ENCODE results near the gene ASMT. TPM values are rescaled to one million over a fixed set of nuclear protein-coding genes. Genes with fewer than 3 reads are reported as not detected.
"Not testable (repeated sequence)": the region's sequence is repeated elsewhere in the genome, so short reads cannot be mapped to it uniquely, and the experiment has no call there.

ASMT gene, protein sequence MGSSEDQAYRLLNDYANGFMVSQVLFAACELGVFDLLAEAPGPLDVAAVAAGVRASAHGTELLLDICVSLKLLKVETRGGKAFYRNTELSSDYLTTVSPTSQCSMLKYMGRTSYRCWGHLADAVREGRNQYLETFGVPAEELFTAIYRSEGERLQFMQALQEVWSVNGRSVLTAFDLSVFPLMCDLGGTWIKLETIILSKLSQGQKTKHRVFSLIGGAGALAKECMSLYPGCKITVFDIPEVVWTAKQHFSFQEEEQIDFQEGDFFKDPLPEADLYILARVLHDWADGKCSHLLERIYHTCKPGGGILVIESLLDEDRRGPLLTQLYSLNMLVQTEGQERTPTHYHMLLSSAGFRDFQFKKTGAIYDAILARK
- total RNA-seq (under 1 TPM in 1 of 5 donors, not detected in 4; 0.98 TPM), total RNA-seq (0 to 0.53 (median 0.14) reads per million in 29 experiments)
- total RNA-seq (2013), result 0.11 TPM

- WGBS (ENCODE audit: insufficient coverage), result 80% methylated on average over 13 of the region's 17 CpGs
- CTCF ChIA-PET, result no interaction called here
- Mint-ChIP-seq H3K27ac (no peak within 1 kb of the TSS), H3K36me3 (no peaks in the 10 kb centered on the region), H3K4me3 (no peak within 1 kb of the TSS), H3K27me3 (no peaks in the 10 kb centered on the region), H3K4me1 (no peaks in the 10 kb centered on the region), H3K9me3 (no peaks in the 10 kb centered on the region)
- ATAC-seq (replicated peaks in 1 of 4), result no peak
- Histone ChIP-seq H3K27me3 (replicated peaks in 1 of 2; ENCODE audit: control insufficient read depth in 2 of 2, extremely low read depth in 1 of 2, insufficient read depth in 2 of 2, low read length in 1 of 2) (peaks cover 0 to 2% of the 10 kb centered on the region in 2 experiments), H3K9me3 (no peaks in the 10 kb centered on the region), H3K4me1 (ENCODE audit: control insufficient read depth in 1 of 2, extremely low read depth in 1 of 2, insufficient read depth in 2 of 2, low read length in 2 of 2) (no peaks in the 10 kb centered on the region), H3K4me3 (ENCODE audit: control insufficient read depth in 1 of 2, extremely low read depth in 1 of 2, low read length in 1 of 2) (no peak within 1 kb of the TSS), H3K36me3 (ENCODE audit: control insufficient read depth in 2 of 2, extremely low read depth in 1 of 2, insufficient read depth in 1 of 2, low read length in 1 of 2) (no peaks in the 10 kb centered on the region), H3K27ac (ENCODE audit: low read length) (no peak within 1 kb of the TSS)
- POLR2A ChIA-PET, result no interaction called here
- DNase-seq, result no peak
These were observed at the start of gene ASMT for GRCh38 chrX:1614927-1615326. Gene ASMT (plus strand): TSS chrX:1615059. CDS start chrX:1615200, 141 bp downstream.

DNA sequence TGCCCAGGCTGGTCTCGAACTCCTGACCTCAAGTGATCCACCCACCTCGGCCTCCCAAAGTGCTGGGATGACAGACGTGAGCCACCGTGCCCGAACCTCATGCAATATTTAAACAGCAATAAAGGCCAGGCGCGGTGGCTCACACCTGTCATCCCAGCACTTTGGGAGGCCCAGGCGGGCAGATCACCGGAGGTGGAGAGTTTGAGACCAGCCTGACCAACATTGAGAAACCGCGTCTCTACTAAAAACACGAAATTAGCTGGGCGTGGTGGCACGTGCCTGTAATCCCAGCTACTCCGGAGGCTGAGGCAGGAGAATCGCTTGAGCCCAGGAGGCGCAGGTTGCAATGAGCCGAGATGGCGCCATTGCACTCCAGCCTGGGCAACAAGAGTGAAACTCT, 40.7 kb upstream of the ASMT start:
- H3K4me1 ChIP-seq (ENCODE audit: control insufficient read depth in 1 of 2, extremely low read depth in 1 of 2, insufficient read depth in 2 of 2, low read length in 2 of 2), result peaks cover 33 to 63% of the 10 kb centered on the region in 2 experiments
- H3K9me3 ChIP-seq; H3K9me3 Mint-ChIP-seq; H3K27me3 Mint-ChIP-seq; ATAC-seq (replicated peaks in 1 of 4); POLR2A ChIA-PET; H3K27ac ChIP-seq (ENCODE audit: low read length); DNase-seq; H3K36me3 Mint-ChIP-seq; H3K36me3 ChIP-seq (ENCODE audit: control insufficient read depth in 2 of 2, extremely low read depth in 1 of 2, insufficient read depth in 1 of 2, low read length in 1 of 2); H3K4me3 ChIP-seq (ENCODE audit: control insufficient read depth in 1 of 2, extremely low read depth in 1 of 2, low read length in 1 of 2); H3K27ac Mint-ChIP-seq; H3K27me3 ChIP-seq (replicated peaks in 1 of 2; ENCODE audit: control insufficient read depth in 2 of 2, extremely low read depth in 1 of 2, insufficient read depth in 2 of 2, low read length in 1 of 2); H3K4me3 Mint-ChIP-seq; CTCF ChIA-PET: not testable (repeated sequence)
- peaks cover 19 to 29% (median 22%) of the 10 kb centered on the region in 3 donors for H3K4me1 Mint-ChIP-seq
- 94% methylated on average over 10 of the region's 19 CpGs for WGBS (ENCODE audit: insufficient coverage)

- no peaks in the 10 kb centered on the region for H3K9me3 ChIP-seq
- no peaks in the 10 kb centered on the region for H3K36me3 Mint-ChIP-seq
- no peaks in the 10 kb centered on the region for H3K27me3 Mint-ChIP-seq
- ChIA-PET POLR2A (no interaction called here), CTCF (no interaction called here)
- H3K4me3 ChIP-seq (ENCODE audit: control insufficient read depth in 1 of 2, extremely low read depth in 1 of 2, low read length in 1 of 2), result no peak overlapping the region
- H3K4me3 Mint-ChIP-seq, result no peak overlapping the region
- H3K4me1 Mint-ChIP-seq, result peaks cover 13 to 23% (median 13%) of the 10 kb centered on the region in 3 donors
- peak; percentile 72 to 84 (median 80) for ATAC-seq (replicated peaks in 1 of 4)
- H3K27ac ChIP-seq (ENCODE audit: low read length), result peak overlapping the region; percentile 67
- no peaks in the 10 kb centered on the region for H3K9me3 Mint-ChIP-seq
- peak in 1 of 35 experiments; percentile 65 for DNase-seq
- H3K27ac Mint-ChIP-seq, result no peak overlapping the region
- 63% methylated on average over 2 of the region's 6 CpGs for WGBS (ENCODE audit: insufficient coverage)
- H3K27me3 ChIP-seq (replicated peaks in 1 of 2; ENCODE audit: control insufficient read depth in 2 of 2, extremely low read depth in 1 of 2, insufficient read depth in 2 of 2, low read length in 1 of 2), result no peaks in the 10 kb centered on the region
- H3K36me3 ChIP-seq (ENCODE audit: control insufficient read depth in 2 of 2, extremely low read depth in 1 of 2, insufficient read depth in 1 of 2, low read length in 1 of 2), result no peaks in the 10 kb centered on the region
- H3K4me1 ChIP-seq (ENCODE audit: control insufficient read depth in 1 of 2, extremely low read depth in 1 of 2, insufficient read depth in 2 of 2, low read length in 2 of 2), result peaks cover 30 to 46% of the 10 kb centered on the region in 2 experiments
These were observed 38.5 kb upstream of the ASMT start for GRCh38 chrX:1576201-1576992.

- Mint-ChIP-seq H3K4me3 (no peak overlapping the region), H3K36me3 (no peaks in the 10 kb centered on the region), H3K27me3 (no peaks in the 10 kb centered on the region), H3K4me1 (peaks cover 11 to 20% (median 16%) of the 10 kb centered on the region in 3 donors), H3K9me3 (no peaks in the 10 kb centered on the region), H3K27ac (no peak overlapping the region)
- Histone ChIP-seq H3K4me1 (ENCODE audit: control insufficient read depth in 1 of 2, extremely low read depth in 1 of 2, insufficient read depth in 2 of 2, low read length in 2 of 2) (peaks cover 30 to 49% of the 10 kb centered on the region in 2 experiments), H3K27me3 (replicated peaks in 1 of 2; ENCODE audit: control insufficient read depth in 2 of 2, extremely low read depth in 1 of 2, insufficient read depth in 2 of 2, low read length in 1 of 2) (no peaks in the 10 kb centered on the region), H3K4me3 (ENCODE audit: control insufficient read depth in 1 of 2, extremely low read depth in 1 of 2, low read length in 1 of 2) (no peak overlapping the region), H3K27ac (ENCODE audit: low read length) (peak overlapping the region; percentile 67), H3K9me3 (no peaks in the 10 kb centered on the region), H3K36me3 (ENCODE audit: control insufficient read depth in 2 of 2, extremely low read depth in 1 of 2, insufficient read depth in 1 of 2, low read length in 1 of 2) (no peaks in the 10 kb centered on the region)
- ATAC-seq (replicated peaks in 1 of 4), result no peak
- WGBS (ENCODE audit: insufficient coverage), result 100% methylated on average over 1 of the region's 2 CpGs
- CTCF ChIA-PET, result no interaction called here
- POLR2A ChIA-PET, result no interaction called here
- DNase-seq, result no peak
These were observed 37.0 kb upstream of the ASMT start for GRCh38 chrX:1577845-1578244.

GRCh38 chrX:1578511-1579173, 36.2 kb upstream of the ASMT start:
- H3K27ac Mint-ChIP-seq, result no peak overlapping the region
- WGBS (ENCODE audit: insufficient coverage), result 94% methylated on average over 2 of the region's 6 CpGs
- POLR2A ChIA-PET, result no interaction called here

DNA sequence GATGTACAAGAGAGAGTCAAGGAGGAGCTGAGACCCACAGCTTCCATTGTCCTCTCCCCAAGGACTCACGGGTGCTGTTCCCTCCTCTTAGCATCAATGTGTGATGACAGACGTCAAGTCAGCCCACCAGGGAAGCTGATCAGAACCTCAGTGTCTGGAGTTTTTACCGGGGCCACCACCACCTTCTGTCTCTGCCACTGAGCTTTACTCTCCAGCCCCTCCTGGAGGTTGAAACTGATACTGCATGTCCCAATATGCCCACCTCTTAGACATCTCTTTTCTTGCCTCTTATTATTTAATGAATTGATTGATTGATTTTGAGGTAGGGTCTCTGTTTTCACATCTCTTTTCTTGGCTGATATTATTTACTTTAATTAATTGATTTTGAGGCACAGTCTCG, 33.7 kb upstream of the ASMT start:
- ChIA-PET POLR2A (no interaction called here), CTCF (no interaction called here)
- peak; percentile 14 to 61 (median 50) for ATAC-seq (replicated peaks in 1 of 4)
- 57% methylated on average over 1 of the region's 4 CpGs for WGBS (ENCODE audit: insufficient coverage)
- H3K4me3 ChIP-seq (ENCODE audit: control insufficient read depth in 1 of 2, extremely low read depth in 1 of 2, low read length in 1 of 2), result no peak overlapping the region
- peaks cover 24 to 47% of the 10 kb centered on the region in 2 experiments for H3K4me1 ChIP-seq (ENCODE audit: control insufficient read depth in 1 of 2, extremely low read depth in 1 of 2, insufficient read depth in 2 of 2, low read length in 2 of 2)
- no peaks in the 10 kb centered on the region for H3K36me3 Mint-ChIP-seq
- peak overlapping the region; percentile 34 to 65 for H3K27ac Mint-ChIP-seq
- H3K9me3 Mint-ChIP-seq, result no peaks in the 10 kb centered on the region
- H3K36me3 ChIP-seq (ENCODE audit: control insufficient read depth in 2 of 2, extremely low read depth in 1 of 2, insufficient read depth in 1 of 2, low read length in 1 of 2), result no peaks in the 10 kb centered on the region
- H3K27ac ChIP-seq (ENCODE audit: low read length), result no peak overlapping the region
- peaks cover 19 to 33% (median 26%) of the 10 kb centered on the region in 3 donors for H3K4me1 Mint-ChIP-seq
- no peaks in the 10 kb centered on the region for H3K27me3 ChIP-seq (replicated peaks in 1 of 2; ENCODE audit: control insufficient read depth in 2 of 2, extremely low read depth in 1 of 2, insufficient read depth in 2 of 2, low read length in 1 of 2)
- no peaks in the 10 kb centered on the region for H3K9me3 ChIP-seq
- DNase-seq, result peak in 34 of 35 experiments; percentile 35 to 86 (median 65)
- H3K4me3 Mint-ChIP-seq, result no peak overlapping the region
- no peaks in the 10 kb centered on the region for H3K27me3 Mint-ChIP-seq

More at GRCh38 chrX:1578511-1579173, 36.2 kb upstream of the ASMT start:
- Histone ChIP-seq H3K36me3 (ENCODE audit: control insufficient read depth in 2 of 2, extremely low read depth in 1 of 2, insufficient read depth in 1 of 2, low read length in 1 of 2) (no peaks in the 10 kb centered on the region), H3K4me3 (ENCODE audit: control insufficient read depth in 1 of 2, extremely low read depth in 1 of 2, low read length in 1 of 2) (no peak overlapping the region), H3K9me3 (no peaks in the 10 kb centered on the region), H3K27ac (ENCODE audit: low read length) (peak overlapping the region; percentile 67), H3K27me3 (replicated peaks in 1 of 2; ENCODE audit: control insufficient read depth in 2 of 2, extremely low read depth in 1 of 2, insufficient read depth in 2 of 2, low read length in 1 of 2) (no peaks in the 10 kb centered on the region), H3K4me1 (ENCODE audit: control insufficient read depth in 1 of 2, extremely low read depth in 1 of 2, insufficient read depth in 2 of 2, low read length in 2 of 2) (peaks cover 30 to 54% of the 10 kb centered on the region in 2 experiments)
- no peak overlapping the region for H3K4me3 Mint-ChIP-seq
- H3K27me3 Mint-ChIP-seq, result no peaks in the 10 kb centered on the region
- CTCF ChIA-PET, result no interaction called here
- DNase-seq (no peak), ATAC-seq (replicated peaks in 1 of 4) (no peak)
- no peaks in the 10 kb centered on the region for H3K9me3 Mint-ChIP-seq
- no peaks in the 10 kb centered on the region for H3K36me3 Mint-ChIP-seq
- peaks cover 19 to 27% (median 24%) of the 10 kb centered on the region in 3 donors for H3K4me1 Mint-ChIP-seq
